NAMALWA (cell line): ENCODE data around the gene GSTA3.
"Not testable (repeated sequence)": the region's sequence is repeated elsewhere in the genome, so short reads cannot be mapped to it uniquely, and the experiment has no call there.

ENCODE experiments used
- DNase-seq: peaks from one replicate; pipeline ENCODE4 v3.0.0-alpha.2; 2015; ENCODE audit warnings: low spot score

GSTA3 gene

GRCh38 chr6:52909531-52909930 lies at the start of gene GSTA3:
TSS of gene GSTA3 (minus strand) at chr6:52909698. CDS start at chr6:52905834, 3,864 bp downstream.
- no peak for DNase-seq

GRCh38 chr6:52958546-52959255 lies 49.2 kb upstream of the GSTA3 start:
- DNase-seq: no peak

GRCh38 chr6:52955871-52956270 lies 46.4 kb upstream of the GSTA3 start:
- no peak for DNase-seq

- no peak for DNase-seq
Observed at GRCh38 chr6:52953911-52954839, 44.7 kb upstream of the GSTA3 start.

GRCh38 chr6:52946306-52946705 lies 36.8 kb upstream of the GSTA3 start:
- DNase-seq: no peak

GRCh38 chr6:52942821-52943220 lies 33.3 kb upstream of the GSTA3 start:
- not testable (repeated sequence) for DNase-seq

- DNase-seq: no peak
Observed at GRCh38 chr6:52942221-52942620, 32.7 kb upstream of the GSTA3 start.

GRCh38 chr6:52937908-52938307 lies 28.4 kb upstream of the GSTA3 start:
- DNase-seq: no peak

GRCh38 chr6:52933778-52934177 lies 24.3 kb upstream of the GSTA3 start:
- no peak for DNase-seq

GRCh38 chr6:52931351-52931750 lies 21.9 kb upstream of the GSTA3 start:
- no peak for DNase-seq

- no peak for DNase-seq
Observed at GRCh38 chr6:52929321-52930164, 20.0 kb upstream of the GSTA3 start.

- no peak for DNase-seq
Observed at GRCh38 chr6:52927451-52927850, 18.0 kb upstream of the GSTA3 start.

GRCh38 chr6:52925919-52926792 lies 16.7 kb upstream of the GSTA3 start:
- no peak for DNase-seq

GRCh38 chr6:52925042-52925441 lies 15.5 kb upstream of the GSTA3 start:
- DNase-seq: no peak

- not testable (repeated sequence) for DNase-seq
Observed at GRCh38 chr6:52923689-52924088, 14.2 kb upstream of the GSTA3 start.

GRCh38 chr6:52922161-52922560 lies 12.7 kb upstream of the GSTA3 start:
- no peak for DNase-seq

GRCh38 chr6:52921743-52922142 lies 12.2 kb upstream of the GSTA3 start:
- no peak for DNase-seq

GRCh38 chr6:52919511-52919910 lies 10.0 kb upstream of the GSTA3 start:
- DNase-seq: not testable (repeated sequence)

GRCh38 chr6:52918771-52919170 lies 9.3 kb upstream of the GSTA3 start:
- DNase-seq: not testable (repeated sequence)

- DNase-seq: not testable (repeated sequence)
Observed at GRCh38 chr6:52918027-52918686, 8.7 kb upstream of the GSTA3 start.

- DNase-seq: no peak
Observed at GRCh38 chr6:52914516-52914915, 5.0 kb upstream of the GSTA3 start.
